ENCODE data around the gene TTLL11. TPM values are rescaled to one million over a fixed set of nuclear protein-coding genes. Genes with fewer than 3 reads are reported as not detected.

Gene TTLL11
- total and polyA plus RNA-seq, 2 of the 8 experiments (the other 6 are each of a cell fraction or from before 2014, with no cell fraction given), result 0.56 to 0.80 TPM

- TF ChIP-seq JUN (IDR thresholded peaks at IDR 0.05; ENCODE audit: low read depth, low read length), result no peak
- TF ChIP-seq SP2 (IDR thresholded peaks at IDR 0.05; ENCODE audit: low read length), result no peak
- TF ChIP-seq CHD1 (IDR thresholded peaks at IDR 0.05; ENCODE audit: low read depth, low read length), result no peak
- no peak for TF ChIP-seq MAFK (IDR thresholded peaks at IDR 0.05; ENCODE audit: low read depth, low read length)
- TF ChIP-seq GABPA (IDR thresholded peaks at IDR 0.05; ENCODE audit: borderline replicate concordance, insufficient read depth, low read length), result no peak
- no peak for TF ChIP-seq CHD2 (IDR thresholded peaks at IDR 0.05; ENCODE audit: low read length)
- TF ChIP-seq TEAD4 (IDR thresholded peaks at IDR 0.05; ENCODE audit: low read depth, low read length), result no peak
- TF ChIP-seq POU5F1 (IDR thresholded peaks at IDR 0.05; ENCODE audit: low read depth, low read length), result no peak
- no peak for TF ChIP-seq TAF1 (IDR thresholded peaks at IDR 0.05; ENCODE audit: low read depth, low read length)
- TF ChIP-seq HDAC6 (IDR thresholded peaks at IDR 0.05; ENCODE audit: low read depth, low read length), result no peak
- no peak for TF ChIP-seq CEBPB (IDR thresholded peaks at IDR 0.05; ENCODE audit: low read depth, low read length)
- no peak for TF ChIP-seq RBBP5 (IDR thresholded peaks at IDR 0.05; ENCODE audit: borderline replicate concordance, low read depth, low read length)
- TF ChIP-seq NANOG (IDR thresholded peaks at IDR 0.05; ENCODE audit: insufficient read depth, low read depth, low read length, poor library complexity, severe bottlenecking), result no peak
Measured at GRCh38 chr9:121779381-121780117, 313.6 kb downstream of the TTLL11 start (continued).

All from H1 (cell line).